HG03439 (cell line): Measurements from ENCODE around the gene JRKL.

Source experiments
- ATAC-seq: cut with Tn5 transposase; IDR thresholded peaks from one replicate; pipeline ENCODE4 v1.9.1; 2021; ENCODE audit warnings: mild to moderate bottlenecking, moderate library complexity; ENCODE audit not compliant: unreplicated experiment

JRKL gene

DNA sequence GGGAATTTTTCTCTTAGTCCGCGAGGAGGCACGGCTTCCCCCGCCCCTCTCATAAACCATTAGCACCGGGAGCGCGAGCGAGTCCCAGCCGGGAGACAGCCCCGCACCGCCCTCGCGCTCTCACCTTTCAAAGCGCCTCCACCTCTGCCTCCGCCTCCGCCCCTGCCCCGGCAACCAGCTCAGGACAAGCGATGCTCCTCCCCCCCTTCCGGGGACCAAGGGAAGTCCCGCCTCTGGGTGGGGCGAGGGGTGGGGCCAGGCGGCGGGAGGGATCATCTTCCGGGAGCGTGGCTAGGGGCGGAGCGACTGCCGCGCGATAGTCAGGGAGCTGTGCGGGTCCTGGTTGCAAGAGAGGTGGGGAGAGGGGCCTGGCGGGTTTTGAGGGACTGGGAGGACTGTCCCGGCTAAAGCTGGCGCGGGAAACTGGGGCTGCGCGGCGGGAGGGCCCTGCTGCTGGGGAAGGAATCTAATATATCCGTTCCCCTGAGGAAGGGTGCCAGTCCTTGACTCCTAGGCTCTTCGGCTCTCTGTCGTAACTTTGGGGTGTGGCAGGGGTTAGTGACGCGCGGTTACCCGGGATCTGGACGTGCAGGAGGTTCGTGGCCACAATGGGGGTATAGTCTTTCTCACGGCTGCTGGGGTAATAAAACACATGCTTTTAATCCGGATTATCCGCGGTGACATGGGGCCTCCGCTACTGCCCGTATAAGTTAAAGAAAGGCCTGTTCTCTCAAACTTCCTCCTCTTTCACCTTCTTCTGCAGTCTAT, at the start of gene JRKL, which contains the start of gene CCDC82:
TSS of gene JRKL (plus strand) at position 294 of the 768 bp plus-strand sequence. CDS start 637 bp downstream, outside the sequence.
TSS of gene CCDC82 (minus strand) at position 193 of the 768 bp plus-strand sequence. CDS start 5,165 bp downstream, outside the sequence.
- peak; percentile 96 for ATAC-seq

DNA sequence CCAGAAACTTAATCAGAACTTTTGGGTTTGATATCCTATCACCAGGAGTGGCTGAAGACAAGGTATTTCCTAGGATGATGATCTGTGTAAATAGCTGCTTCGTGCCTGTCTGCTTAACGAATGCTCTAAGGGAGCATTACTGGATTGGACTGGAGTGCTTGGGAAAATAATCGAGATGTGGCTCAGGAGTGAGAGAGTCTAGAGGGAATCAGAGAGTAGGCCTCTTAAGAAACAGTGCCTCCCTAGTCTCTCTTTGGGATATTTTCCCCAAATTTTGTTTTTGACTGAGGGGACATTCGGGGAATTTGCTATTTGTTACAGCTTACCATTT, 49.3 kb upstream of the JRKL start:
- no peak for ATAC-seq

DNA sequence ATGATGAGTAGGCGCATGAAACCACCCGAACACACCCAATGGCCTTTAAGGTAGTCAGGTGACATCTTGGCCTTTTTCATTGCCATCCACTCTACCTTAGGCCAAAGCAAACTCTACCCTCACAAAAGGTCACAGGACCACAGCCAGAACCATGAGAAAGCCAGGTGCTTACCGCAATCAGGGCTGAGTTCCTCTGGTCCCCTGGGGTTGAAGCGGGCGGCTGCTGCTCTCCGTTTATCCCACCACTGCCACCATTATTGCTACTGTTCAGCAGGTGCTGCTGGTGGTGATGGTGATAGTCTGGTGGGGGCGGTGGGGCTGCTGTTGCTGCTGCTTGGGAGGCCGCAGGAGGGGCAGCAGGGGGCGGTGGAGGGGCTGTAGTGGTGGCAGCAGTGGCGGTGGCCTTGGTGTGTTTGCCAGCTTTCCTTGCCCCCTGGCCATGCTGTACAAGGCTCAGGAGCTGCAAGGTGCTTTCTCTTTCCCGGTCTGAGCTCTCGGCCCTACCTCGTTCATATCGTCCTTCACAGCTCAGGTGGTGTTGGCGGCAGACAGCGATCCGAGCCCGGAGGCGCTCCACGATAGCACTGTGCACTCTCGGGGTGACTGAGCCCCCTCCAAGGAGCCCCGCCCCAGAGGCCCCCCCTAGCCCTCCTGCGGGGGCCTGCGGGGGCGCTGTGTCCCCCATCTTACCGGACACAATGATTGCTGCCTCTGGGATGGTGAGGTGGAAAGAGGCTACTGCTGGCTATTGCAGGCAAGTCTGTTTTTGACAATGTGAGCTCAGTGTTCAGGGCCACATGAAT, 48.4 kb upstream of the JRKL start:
- ATAC-seq, result peak; percentile 32

DNA sequence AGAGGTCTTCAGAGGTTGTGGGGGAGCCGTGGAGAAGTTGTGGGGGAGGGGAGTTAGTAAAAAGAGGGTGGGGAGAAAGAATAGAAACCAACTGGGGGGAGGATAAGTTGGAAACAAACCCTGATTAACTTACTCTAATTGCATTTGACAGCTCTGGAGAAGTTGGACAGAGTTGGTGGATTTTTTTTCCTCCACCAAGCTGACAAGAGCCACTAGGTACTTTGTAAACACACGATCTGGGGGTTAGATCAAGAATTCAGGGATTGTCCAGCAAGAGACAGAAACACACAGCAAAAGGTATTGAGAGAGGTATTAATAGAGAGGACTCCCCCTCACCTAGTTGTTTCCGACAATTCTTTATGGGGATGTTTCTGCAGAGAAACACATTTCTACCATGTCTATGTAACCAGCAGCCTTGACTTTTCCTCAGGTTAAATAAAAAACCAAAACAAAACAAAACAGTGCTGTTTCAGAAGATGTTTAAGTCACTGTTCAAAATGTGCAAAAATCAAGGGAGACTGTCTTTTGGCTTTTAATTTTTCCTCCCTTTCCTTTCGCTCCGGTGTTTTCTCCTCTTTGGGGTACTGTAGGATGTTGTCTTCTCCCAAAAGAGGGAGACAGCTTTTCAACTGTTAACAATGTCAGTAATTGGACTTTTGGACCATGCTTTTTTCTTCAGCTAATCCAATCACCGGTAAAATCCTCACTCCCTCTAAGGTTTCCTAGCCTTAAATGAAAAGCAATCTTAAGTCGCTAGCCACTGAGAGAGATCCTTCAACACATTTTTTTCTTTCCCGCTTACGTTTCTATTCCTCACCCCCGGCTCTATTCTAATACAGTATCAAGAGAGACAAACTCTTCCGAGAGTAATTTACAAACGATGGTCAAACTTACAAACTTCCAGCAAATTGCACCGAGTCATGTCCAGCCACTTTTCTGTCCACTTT, 47.5 kb upstream of the JRKL start:
- ATAC-seq, result no peak

DNA sequence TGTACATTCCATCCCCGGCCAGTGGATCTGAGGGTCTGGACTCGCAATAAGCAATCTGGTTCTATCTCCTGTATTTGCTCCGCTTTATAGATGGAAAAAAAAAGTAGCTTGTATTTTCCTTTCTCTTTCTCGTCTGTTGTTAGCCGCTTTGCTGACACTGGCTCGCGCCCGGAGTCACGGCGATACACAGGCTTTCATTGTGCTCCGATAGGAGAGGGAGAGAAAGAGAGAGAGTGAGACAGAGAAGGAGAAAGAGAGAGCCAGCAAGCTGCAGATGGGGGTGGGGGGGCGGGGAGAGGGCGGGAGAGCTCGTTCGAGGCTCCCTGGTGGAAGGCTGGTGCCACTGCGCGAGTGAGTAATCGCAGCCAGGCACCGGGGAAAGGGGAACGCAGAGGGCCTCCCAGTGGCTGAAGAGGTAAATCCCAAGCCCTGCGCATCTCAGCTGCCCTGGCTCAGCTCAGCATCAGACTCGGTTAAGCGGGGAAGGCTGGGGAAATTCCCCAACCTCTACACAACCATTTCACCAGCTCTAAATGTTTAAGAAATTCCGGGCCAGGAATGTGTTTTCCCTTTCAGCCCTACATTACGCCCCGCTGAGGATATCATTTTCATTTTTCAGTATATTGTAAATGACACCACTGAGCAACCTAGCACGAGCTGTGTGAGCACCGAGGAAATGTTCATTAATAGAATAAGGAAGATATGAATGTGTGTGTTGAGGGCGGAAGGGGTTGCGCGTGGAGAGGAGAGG, 46.7 kb upstream of the JRKL start, which contains the start of gene MAML2:
TSS of gene MAML2 (minus strand) at position 235 of the 751 bp plus-strand sequence. CDS start 1,300 bp downstream, outside the sequence.
- peak; percentile 87 for ATAC-seq

DNA sequence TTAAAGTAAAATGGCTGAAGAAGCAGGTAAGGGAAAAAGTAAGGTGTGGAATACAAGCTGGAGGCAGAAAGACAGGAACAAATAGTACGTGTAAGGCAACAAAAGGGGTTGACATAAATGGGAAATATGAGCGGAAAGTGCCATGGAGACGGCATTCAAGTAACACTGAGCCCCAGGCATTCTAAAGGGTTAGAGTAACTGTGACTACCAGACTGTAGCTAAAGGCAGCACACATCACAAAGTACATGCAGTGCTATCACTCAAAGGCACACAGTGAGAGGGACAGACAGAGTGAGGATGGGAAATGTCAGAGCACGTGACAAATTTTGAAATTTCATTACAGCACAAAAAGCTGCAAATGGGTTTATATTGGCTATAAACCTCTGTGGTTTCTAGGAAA, 33.0 kb upstream of the JRKL start:
- no peak for ATAC-seq

DNA sequence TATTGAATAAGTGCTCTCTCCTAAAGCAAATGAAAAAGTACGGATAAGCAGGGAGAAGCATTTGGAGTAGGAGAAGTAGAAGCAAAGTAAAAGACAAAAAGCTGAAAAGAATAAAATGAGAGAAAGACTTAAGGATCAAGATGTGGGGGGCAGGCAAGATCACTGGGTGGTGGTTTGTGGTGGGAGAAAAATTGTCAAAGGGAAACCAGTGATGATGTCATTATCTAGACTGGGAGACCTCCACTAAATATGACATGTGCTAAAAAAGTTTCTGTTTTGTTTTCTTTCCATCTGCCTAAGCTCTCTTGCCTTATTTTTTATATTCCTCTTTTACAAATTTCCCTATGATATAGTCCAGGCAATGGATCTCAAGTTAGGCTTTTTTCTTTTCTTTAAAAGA, 32.0 kb upstream of the JRKL start:
- ATAC-seq, result no peak

DNA sequence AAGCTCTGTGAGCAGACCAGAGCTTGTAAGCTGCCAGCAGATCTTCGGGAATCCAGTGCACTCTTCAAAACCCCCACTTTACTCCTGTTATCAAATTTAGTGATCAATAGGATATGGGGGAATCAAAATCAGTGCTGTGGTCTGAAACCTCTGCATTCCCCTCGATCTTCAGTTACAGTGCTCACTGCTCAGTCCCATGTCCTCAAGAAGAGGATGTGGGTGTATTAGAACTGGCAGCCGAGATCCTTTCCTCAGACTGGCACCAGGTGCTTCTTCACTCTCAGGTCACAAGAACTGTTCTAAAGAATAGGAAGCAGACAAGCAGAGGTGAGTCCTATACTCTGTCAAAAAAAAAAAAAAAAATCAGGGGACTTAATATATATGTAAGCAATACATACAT, 31.5 kb upstream of the JRKL start:
- ATAC-seq, result no peak

DNA sequence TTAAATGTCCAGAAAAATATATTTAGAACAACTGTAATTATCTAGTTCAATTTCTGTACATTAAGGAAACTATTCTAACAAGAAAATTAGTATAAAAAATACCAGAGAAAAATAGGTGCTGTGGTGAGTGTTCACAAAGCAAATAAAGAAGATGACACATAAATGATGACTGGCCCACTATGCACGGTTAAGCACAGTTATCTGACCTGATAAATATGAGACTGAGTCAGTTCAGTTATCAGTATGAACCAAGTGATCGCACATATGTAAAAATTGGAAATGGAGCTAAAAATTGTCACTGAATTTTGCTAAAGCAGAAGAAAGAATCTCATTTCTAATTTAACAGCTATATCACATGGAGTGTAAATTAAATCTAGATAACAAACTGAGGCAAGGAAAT, 28.0 kb upstream of the JRKL start:
- no peak for ATAC-seq

DNA sequence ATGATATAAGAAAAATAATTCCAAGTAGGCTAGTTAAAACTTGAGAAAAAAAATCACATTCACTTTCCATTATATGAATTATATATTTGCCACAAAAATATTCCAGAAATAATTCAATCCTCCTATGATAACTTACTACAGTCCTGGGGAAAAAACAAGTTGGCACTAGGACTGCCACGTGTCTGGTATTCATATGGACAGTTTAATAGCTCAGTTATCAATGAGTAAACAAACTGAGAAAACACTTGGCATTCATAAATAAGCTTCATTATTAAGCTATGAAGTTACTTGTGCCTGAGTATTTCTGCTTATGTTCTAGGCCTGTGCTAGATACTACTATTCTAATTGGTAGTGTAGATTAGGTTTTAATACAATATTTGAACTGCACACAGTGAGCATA, 24.3 kb upstream of the JRKL start:
- ATAC-seq, result no peak

DNA sequence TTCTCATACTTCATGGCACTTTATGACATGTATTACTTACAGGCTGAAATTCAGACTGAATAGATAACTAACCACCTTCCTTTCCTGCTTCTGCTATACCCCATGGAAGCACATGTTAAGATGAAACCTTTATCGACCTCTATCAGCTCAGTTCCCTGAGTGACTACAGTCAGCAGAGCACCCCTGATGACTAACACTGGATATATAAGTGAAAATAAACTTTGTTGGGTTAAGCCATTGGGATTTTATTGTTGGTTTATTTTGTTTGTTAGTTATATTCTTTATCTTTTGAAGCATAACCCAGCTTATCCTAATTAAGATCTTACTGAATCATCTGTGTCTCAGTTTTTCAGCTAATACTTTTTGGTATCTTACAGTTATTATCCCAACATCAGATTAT, 23.8 kb upstream of the JRKL start:
- no peak for ATAC-seq

DNA sequence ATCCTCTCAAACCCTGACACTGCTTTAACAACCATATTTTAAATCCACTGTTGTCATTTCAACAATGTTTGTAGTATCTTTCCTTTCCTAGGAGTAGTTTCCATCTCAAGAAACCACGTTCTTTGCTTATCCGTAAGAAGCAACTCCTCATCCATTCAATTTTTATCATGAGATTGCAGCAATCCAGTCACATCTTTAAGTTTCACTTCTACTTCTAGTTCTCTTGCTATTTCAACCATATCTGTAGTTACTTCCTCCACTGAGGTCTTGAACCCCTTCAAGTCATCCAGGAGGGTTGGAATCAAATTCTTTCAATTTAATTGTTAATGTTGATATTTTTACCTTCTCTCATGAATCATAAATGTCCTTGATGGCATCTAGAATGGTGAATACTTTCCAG, 22.5 kb upstream of the JRKL start:
- no peak for ATAC-seq

DNA sequence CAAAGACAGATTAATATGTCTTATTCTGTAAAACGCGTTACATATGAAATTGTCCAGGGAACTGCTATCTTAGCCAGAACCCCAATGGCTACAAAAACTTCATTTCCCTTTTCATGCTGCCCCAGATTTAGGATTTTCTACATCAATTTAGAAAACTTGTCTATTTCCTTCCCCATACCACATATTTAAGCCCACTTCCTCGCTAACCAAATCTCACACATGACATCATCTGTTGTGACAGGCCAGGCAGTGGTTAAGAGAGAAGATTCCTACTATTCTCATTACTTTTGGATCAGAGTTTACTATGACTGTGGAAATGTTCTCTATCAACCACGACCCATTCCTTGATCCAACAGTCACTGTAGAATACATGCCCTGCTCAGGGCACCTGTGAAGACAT, 16.0 kb upstream of the JRKL start:
- ATAC-seq, result no peak

DNA sequence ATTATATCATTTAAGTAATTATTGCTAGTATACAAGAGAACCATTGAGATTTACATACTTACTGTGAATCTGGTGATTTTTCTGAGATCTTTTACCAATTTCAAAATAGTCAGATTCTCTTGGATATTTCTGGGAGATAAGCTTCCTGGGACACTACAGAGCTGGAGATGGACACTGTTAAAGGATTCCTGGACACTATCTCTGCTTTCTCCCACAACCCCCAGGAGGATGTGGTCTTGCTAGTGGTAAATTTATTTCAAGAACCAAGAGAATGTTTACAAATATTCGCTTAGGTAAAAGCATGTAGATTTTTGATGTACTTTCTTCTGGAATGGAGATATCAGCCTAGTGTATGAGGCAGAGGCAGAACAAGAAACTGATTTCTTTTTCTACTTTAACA, 13.0 kb upstream of the JRKL start:
- ATAC-seq, result no peak

DNA sequence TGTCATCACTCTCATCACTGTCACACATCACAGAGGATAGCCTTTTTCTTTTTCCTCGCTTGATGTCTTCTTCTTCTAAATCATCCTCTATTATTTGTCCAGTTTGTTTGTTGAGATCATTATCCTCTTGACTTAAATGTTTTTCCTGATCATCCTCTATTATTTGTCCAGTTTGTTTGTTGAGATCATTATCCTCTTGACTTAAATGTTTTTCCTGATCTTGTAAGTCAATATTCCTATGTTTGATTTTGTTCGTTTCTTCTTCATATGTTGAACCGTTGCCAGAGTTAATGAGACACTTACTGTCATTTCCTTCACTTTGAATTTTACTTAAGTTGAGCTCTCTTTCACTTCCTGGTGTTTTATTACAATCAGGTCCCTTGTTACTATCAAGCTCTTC, 5.7 kb upstream of the JRKL start:
- no peak for ATAC-seq

DNA sequence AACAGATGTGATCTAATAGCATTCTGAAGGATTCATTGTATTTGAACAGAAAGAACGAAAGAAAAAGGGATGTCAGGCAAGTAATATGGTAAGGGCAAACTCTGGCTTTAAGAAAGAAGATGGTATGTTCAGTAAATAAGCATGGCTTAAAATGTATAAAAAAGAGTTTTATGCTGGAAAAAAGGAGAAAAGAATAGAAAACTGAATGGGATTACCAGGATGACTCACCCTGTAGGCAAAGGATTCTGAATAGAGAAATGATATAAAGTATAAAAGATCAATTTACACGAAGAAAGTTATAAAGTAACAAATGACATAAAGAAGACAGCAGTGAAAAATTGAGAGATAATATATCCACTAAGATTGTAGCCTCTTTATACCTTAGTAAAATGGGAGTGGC, 4.6 kb upstream of the JRKL start:
- no peak for ATAC-seq

DNA sequence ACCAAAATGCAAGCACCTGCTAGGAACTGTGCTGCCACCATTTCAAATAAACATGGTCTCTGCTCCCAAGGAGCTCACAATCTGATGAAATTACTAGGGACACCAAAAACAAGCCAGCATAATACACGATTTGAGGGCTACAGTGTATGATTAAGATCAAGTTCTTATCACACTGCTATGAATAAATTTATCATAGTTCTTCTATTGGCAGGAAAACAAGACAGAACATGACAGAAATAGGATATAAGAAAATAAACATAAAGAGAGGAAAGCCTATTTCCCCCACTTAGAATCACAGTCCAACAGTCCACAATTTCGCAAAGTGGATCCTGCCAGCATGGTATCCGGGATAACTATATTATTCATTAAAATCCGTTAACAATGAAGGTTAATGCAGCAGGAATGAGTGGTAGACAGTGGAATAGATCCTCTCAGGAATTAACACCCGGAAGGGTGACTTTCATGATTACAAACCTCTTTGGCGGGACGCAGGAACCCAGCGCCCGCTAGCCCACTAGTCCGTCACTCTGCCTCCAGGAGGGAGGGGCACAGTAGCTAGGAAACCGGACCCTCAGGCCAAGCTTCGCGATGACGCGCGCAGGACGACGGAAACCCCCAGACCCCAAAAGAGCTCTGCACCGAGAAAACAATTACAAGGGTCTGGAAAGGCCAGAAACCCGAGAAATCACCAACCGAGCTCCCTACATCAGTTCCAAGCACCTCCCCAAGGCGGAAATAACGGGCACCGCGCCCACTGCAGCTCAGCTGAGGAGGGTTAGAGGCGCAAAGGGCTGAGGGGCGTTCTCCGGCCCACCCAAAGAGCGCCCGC, 708 bp upstream of the JRKL start:
- peak; percentile 61 for ATAC-seq

DNA sequence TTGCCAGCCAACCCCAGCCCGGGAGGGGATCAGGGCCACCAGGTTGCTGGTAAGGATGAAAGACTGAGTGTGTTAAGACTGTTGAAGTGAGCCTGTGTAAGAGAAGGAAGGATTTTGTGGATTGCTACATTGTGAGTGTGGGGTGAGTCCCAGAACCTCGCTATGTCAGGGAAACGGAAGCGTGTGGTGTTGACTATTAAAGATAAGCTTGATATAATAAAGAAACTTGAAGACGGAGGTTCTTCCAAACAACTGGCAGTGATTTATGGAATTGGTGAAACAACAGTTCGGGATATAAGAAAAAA, 627 bp downstream of the JRKL start:
- no peak for ATAC-seq

DNA sequence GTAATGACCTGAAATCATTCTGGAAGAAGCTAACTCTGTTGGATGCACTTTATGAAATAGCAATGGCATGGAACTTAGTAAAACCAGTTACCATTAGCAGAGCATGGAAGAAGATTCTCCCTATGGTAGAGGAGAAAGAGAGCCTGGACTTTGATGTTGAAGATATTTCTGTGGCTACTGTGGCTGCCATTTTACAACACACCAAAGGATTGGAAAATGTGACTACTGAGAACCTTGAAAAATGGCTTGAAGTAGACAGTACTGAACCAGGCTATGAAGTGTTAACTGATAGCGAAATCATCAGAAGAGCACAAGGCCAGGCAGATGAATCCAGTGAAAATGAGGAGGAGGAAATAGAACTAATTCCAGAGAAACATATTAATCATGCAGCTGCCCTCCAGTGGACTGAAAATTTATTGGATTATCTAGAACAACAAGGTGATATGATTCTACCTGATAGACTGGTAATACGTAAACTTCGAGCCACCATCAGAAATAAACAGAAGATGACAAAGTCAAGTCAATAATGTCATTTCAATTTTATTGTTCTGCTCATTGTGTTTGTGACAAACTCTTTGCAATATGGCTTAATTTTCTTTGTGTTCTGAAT, 2.0 kb downstream of the JRKL start:
- ATAC-seq, result no peak
